ENCODE measurements around the gene SLC2A10. TPM values are rescaled to one million over a fixed set of nuclear protein-coding genes. Genes with fewer than 3 reads are reported as not detected.

The SLC2A10 gene
- total RNA-seq, 1 experiment from 2014 or later: 1.6 TPM

GRCh38 chr20:46741924-46742668, 32.6 kb downstream of the SLC2A10 start:
- in situ Hi-C loops (cut with HindIII; ENCODE audit: low pct_unique_long_range_greater_than_20kb, low sequenced_read_pairs) (no loop called here), intact Hi-C loops (cut with micrococcal nuclease; ENCODE audit: unreplicated experiment) (no loop called here)
- ATAC-seq (no peak), DNase-seq (ENCODE audit: low read depth, low spot score) (no peak)
- TF ChIP-seq TCF7L2 (IDR thresholded peaks at IDR 0.05; ENCODE audit: low read depth, low read length) (no peak), SIN3A (IDR thresholded peaks at IDR 0.05; ENCODE audit: borderline replicate concordance, insufficient read depth, low read depth, low read length) (no peak), CTCF (IDR thresholded peaks at IDR 0.05) (no peak), REST (IDR thresholded peaks at IDR 0.05; ENCODE audit: insufficient read depth in 1 of 2, low read depth in 2 of 2, low read length in 1 of 2) (no peak)
- no TSS peak for BruUV-seq (replicated peaks)
- no peak overlapping the region for H3K27ac ChIP-seq (ENCODE audit: low read length)
- CTCF ChIA-PET: interaction anchor here (0.6 kb wide), 1 partner anchor 11 kb away, joined by 3 read pairs; no protein-coding TSS in a partner anchor
- H3K9me3 ChIP-seq (ENCODE audit: control insufficient read depth, insufficient read depth, low read depth, low read length): no peaks in the 10 kb centered on the region
- H3K27me3 ChIP-seq (ENCODE audit: control insufficient read depth, insufficient read depth, low read length): peaks cover 10% of the 10 kb centered on the region
- POLR2A ChIA-PET: no interaction called here
- H3K4me3 ChIP-seq (ENCODE audit: low read depth in 2 of 2, low read length in 2 of 2): no peak overlapping the region
- H3K4me1 ChIP-seq (ENCODE audit: control insufficient read depth, insufficient read depth, low read length): no peaks in the 10 kb centered on the region
- no peaks in the 10 kb centered on the region for H3K36me3 ChIP-seq (ENCODE audit: control insufficient read depth, insufficient read depth, low read length)

- H3K27ac ChIP-seq (ENCODE audit: low read length): no peak overlapping the region
- POLR2A ChIA-PET: no interaction called here
- ATAC-seq: no peak
- H3K27me3 ChIP-seq (ENCODE audit: control insufficient read depth, insufficient read depth, low read length): peaks cover 13% of the 10 kb centered on the region
- intact Hi-C loops (cut with micrococcal nuclease; ENCODE audit: unreplicated experiment): no loop called here
- no peaks in the 10 kb centered on the region for H3K4me1 ChIP-seq (ENCODE audit: control insufficient read depth, insufficient read depth, low read length)
- TF ChIP-seq POLR2AphosphoS5 (IDR thresholded peaks at IDR 0.05; ENCODE audit: low read depth, low read length) (no peak), SIN3A (IDR thresholded peaks at IDR 0.05; ENCODE audit: borderline replicate concordance, insufficient read depth, low read depth, low read length) (no peak)
- BruUV-seq (replicated peaks): no TSS peak
- CTCF ChIA-PET: no interaction called here
- in situ Hi-C loops (cut with HindIII; ENCODE audit: low pct_unique_long_range_greater_than_20kb, low sequenced_read_pairs): no loop called here
- H3K36me3 ChIP-seq (ENCODE audit: control insufficient read depth, insufficient read depth, low read length): no peaks in the 10 kb centered on the region
- no peak overlapping the region for H3K4me3 ChIP-seq (ENCODE audit: low read depth in 2 of 2, low read length in 2 of 2)
- H3K9me3 ChIP-seq (ENCODE audit: control insufficient read depth, insufficient read depth, low read depth, low read length): no peaks in the 10 kb centered on the region
- no peak for DNase-seq (ENCODE audit: low read depth, low spot score)
These were observed 33.2 kb downstream of the SLC2A10 start for GRCh38 chr20:46742669-46743045.

- no peak for ATAC-seq
- in situ Hi-C loops (cut with HindIII; ENCODE audit: low pct_unique_long_range_greater_than_20kb, low sequenced_read_pairs): no loop called here
- CTCF ChIA-PET: no interaction called here
These were observed 33.6 kb downstream of the SLC2A10 start for GRCh38 chr20:46743088-46743487.

More at GRCh38 chr20:46743088-46743487, 33.6 kb downstream of the SLC2A10 start:
- TF ChIP-seq POLR2AphosphoS5 (IDR thresholded peaks at IDR 0.05; ENCODE audit: low read depth, low read length) (no peak), REST (IDR thresholded peaks at IDR 0.05; ENCODE audit: insufficient read depth in 1 of 2, low read depth in 2 of 2, low read length in 1 of 2) (no peak), SIN3A (IDR thresholded peaks at IDR 0.05; ENCODE audit: borderline replicate concordance, insufficient read depth, low read depth, low read length) (no peak), TCF7L2 (IDR thresholded peaks at IDR 0.05; ENCODE audit: low read depth, low read length) (no peak), CTCF (IDR thresholded peaks at IDR 0.05) (no peak)
- intact Hi-C loops (cut with micrococcal nuclease; ENCODE audit: unreplicated experiment): no loop called here
- Histone ChIP-seq H3K27ac (ENCODE audit: low read length) (no peak overlapping the region), H3K9me3 (ENCODE audit: control insufficient read depth, insufficient read depth, low read depth, low read length) (no peaks in the 10 kb centered on the region), H3K27me3 (ENCODE audit: control insufficient read depth, insufficient read depth, low read length) (peaks cover 14% of the 10 kb centered on the region), H3K4me3 (ENCODE audit: low read depth in 2 of 2, low read length in 2 of 2) (no peak overlapping the region), H3K4me1 (ENCODE audit: control insufficient read depth, insufficient read depth, low read length) (no peaks in the 10 kb centered on the region), H3K36me3 (ENCODE audit: control insufficient read depth, insufficient read depth, low read length) (no peaks in the 10 kb centered on the region)
- DNase-seq (ENCODE audit: low read depth, low spot score): no peak
- no TSS peak for BruUV-seq (replicated peaks)
- POLR2A ChIA-PET: no interaction called here

Data from Panc1 (cell line).